GM19324 (cell line): Measurements from ENCODE around the gene REM2.
A peak's percentile ranks its signal among the peaks of the same experiment; 100 is the strongest.
"Not testable (repeated sequence)": the region's sequence is repeated elsewhere in the genome, so short reads cannot be mapped to it uniquely, and the experiment has no call there.

Experiments used
- ATAC-seq: cut with Tn5 transposase; IDR thresholded peaks from one replicate; pipeline ENCODE4 v1.9.1; 2021; ENCODE audit warnings: mild to moderate bottlenecking, moderate library complexity; ENCODE audit not compliant: unreplicated experiment, low FRiP score

The REM2 gene

GRCh38 chr14:22893706-22894105 lies 10.7 kb downstream of the REM2 start:
- no peak for ATAC-seq

- no peak for ATAC-seq
Measured at GRCh38 chr14:22895402-22895801, 12.4 kb downstream of the REM2 start.

GRCh38 chr14:22896356-22896755 lies 13.3 kb downstream of the REM2 start:
- no peak for ATAC-seq

GRCh38 chr14:22896760-22897159 lies 13.7 kb downstream of the REM2 start:
- ATAC-seq = no peak

GRCh38 chr14:22897357-22897756 lies 14.3 kb downstream of the REM2 start:
- ATAC-seq = no peak

GRCh38 chr14:22898302-22899090 lies 15.5 kb downstream of the REM2 start:
- no peak for ATAC-seq

GRCh38 chr14:22900081-22900799 lies 17.2 kb downstream of the REM2 start:
- ATAC-seq = no peak

- no peak for ATAC-seq
Measured at GRCh38 chr14:22901799-22902198, 18.8 kb downstream of the REM2 start.

GRCh38 chr14:22903742-22904087 lies 20.7 kb downstream of the REM2 start:
- no peak for ATAC-seq

GRCh38 chr14:22905627-22906026 lies 22.6 kb downstream of the REM2 start:
- no peak for ATAC-seq

GRCh38 chr14:22906073-22906472 lies 23.1 kb downstream of the REM2 start:
- no peak for ATAC-seq

- ATAC-seq = no peak
Measured at GRCh38 chr14:22907429-22907828, 24.4 kb downstream of the REM2 start.

GRCh38 chr14:22908601-22909000 lies 25.6 kb downstream of the REM2 start:
- ATAC-seq = no peak

- no peak for ATAC-seq
Measured at GRCh38 chr14:22910916-22911315, 27.9 kb downstream of the REM2 start.

- ATAC-seq = not testable (repeated sequence)
Measured at GRCh38 chr14:22914836-22915235, 31.8 kb downstream of the REM2 start.

GRCh38 chr14:22915886-22916521 lies 33.0 kb downstream of the REM2 start:
- ATAC-seq = no peak

GRCh38 chr14:22918804-22919600 lies 36.0 kb downstream of the REM2 start, which contains the start of gene RBM23:
Gene RBM23 (minus strand): TSS chr14:22919149.
- ATAC-seq = peak; percentile 94

- no peak for ATAC-seq
Measured at GRCh38 chr14:22919601-22919921, 36.5 kb downstream of the REM2 start.

- ATAC-seq = no peak
Measured at GRCh38 chr14:22920697-22921096, 37.7 kb downstream of the REM2 start.

GRCh38 chr14:22922294-22922693 lies 39.3 kb downstream of the REM2 start:
- ATAC-seq = no peak

- no peak for ATAC-seq
Measured at GRCh38 chr14:22923746-22924145, 40.7 kb downstream of the REM2 start.
